Head of caudate nucleus (tissue), 42 donors: ENCODE measurements around the gene HSPA1A.
"Not testable (repeated sequence)": the region's sequence is repeated elsewhere in the genome, so short reads cannot be mapped to it uniquely, and the experiment has no call there.

Source experiments
- DNase-seq, 42 donors: peaks; one replicate each; pipeline versions ENCODE4 v3.0.0 to v3.0.0-alpha.2; 2020 to 2021; ENCODE audit warnings: mixed read lengths in 7 of 42
- intact Hi-C: fragments of 100-400 bp; cut with DNase I; formaldehyde crosslinking; loops from one replicate; pipeline ENCODE4 v1.15.0; 2022

Gene HSPA1A

DNA sequence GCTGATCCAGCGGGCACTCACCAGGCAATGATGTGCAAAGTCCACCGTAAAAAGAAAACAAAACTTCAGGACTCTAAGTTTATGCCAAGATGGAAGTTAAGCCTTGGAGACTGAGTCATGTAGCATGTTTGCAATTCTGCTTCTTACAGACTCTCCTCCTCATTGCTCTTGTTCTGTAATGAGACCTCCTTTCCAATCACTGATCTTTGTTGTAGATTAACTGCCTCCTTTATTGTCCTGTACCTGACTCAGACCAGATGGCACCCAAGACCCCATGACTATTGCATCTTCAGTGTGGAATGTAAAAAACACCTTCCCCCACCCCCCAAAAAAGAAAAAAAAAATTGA lies 36.1 kb downstream of the HSPA1A start:
- no peak for DNase-seq
- intact Hi-C loops, result no loop called here

- intact Hi-C loops, DNase-seq: not testable (repeated sequence)
Observed at GRCh38 chr6:31851980-31852718, 36.8 kb downstream of the HSPA1A start.

GRCh38 chr6:31857774-31858173 lies 42.4 kb downstream of the HSPA1A start:
- DNase-seq, intact Hi-C loops: not testable (repeated sequence)

- no peak for DNase-seq
- intact Hi-C loops, result no loop called here
Observed at GRCh38 chr6:31858707-31859106, 43.4 kb downstream of the HSPA1A start.

DNA sequence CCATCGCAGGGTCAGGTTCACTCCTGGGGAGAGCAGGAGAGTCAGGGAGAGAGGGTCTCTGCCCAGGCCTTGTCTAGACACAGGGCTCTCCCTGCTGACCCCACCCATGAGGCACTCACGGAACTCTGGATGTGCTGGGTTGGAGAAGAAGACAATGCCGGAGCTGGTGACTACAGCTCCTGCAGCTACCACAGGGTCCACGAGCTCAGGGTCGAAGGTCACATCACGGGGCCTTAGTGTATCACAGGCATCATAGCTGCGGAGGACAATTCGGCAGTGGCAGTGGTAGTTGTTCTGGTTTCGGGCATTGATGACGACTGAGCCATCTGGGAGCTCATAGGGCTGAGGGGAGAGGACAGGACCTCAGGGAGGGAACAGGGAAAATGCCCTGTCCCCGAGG lies 44.6 kb downstream of the HSPA1A start:
- no peak for DNase-seq
- intact Hi-C loops, result loop anchor here (5.0 kb wide), 1 partner anchor 37 kb away; the partner anchor contains the start of gene EHMT2

- intact Hi-C loops, result loop anchor here (5.0 kb wide), 1 partner anchor 37 kb away; the partner anchor contains the start of gene EHMT2
- DNase-seq, result no peak
Observed at GRCh38 chr6:31860349-31860748, 45.0 kb downstream of the HSPA1A start.

DNA sequence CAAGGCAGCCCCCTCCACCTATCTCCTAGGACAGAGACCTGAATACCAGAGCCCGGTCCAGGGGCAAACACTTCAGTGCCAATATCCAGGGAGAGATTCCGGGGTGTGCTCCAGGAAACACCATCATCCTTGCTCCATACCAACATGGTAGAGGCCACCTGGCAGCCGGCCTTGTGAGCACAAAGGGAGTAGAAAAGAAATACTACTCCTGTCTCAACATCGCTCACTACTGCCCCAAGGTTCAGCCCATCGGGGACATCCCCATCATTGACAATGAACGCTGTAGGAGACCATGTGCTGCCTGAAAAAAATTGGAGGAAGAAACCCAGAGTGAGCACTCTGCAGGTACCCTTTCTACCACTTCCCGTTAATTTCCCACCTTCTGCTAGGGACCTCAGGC lies 45.8 kb downstream of the HSPA1A start:
- intact Hi-C loops, result loop anchor here (5.0 kb wide), 1 partner anchor 36 kb away; the partner anchor contains the start of gene EHMT2
- no peak for DNase-seq

DNA sequence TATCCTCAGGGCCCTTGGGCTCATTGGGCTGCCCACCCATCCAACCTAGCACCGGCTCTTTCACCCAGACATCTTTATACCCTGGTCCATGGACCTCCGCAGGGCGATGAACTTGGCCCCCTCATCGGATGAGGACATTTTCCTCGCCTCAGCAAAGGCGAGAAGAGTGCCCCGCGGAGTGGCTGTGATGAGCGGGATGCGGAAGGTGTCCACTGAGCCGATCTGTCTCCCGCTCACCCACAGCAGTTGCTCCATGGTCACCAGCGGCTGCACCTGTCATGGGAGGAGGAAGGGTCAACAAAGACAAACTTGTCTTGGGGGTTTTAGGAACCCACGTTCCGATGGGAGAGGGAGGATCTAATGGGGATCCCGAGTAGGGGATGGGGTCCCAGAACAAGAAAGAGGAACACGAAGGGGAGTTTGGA lies 46.6 kb downstream of the HSPA1A start:
- DNase-seq, result peak in 3 of 42 donors; percentile 5 to 43 (median 26)
- intact Hi-C loops, result loop anchor here (5.0 kb wide), 1 partner anchor 35 kb away; the partner anchor contains the start of gene EHMT2

GRCh38 chr6:31862344-31863235 lies 47.2 kb downstream of the HSPA1A start, which contains the start of gene NEU1:
Gene NEU1 (minus strand): TSS chr6:31862821. CDS start chr6:31862776, 45 bp downstream.
- intact Hi-C loops, result loop anchor here (5.0 kb wide), 1 partner anchor 35 kb away; the partner anchor contains the start of gene EHMT2
- DNase-seq, result peak; percentile 100

- not testable (repeated sequence) for DNase-seq
- intact Hi-C loops, result loop anchor here (5.0 kb wide), 1 partner anchor 33 kb away; the partner anchor contains the start of gene EHMT2
Observed at GRCh38 chr6:31864123-31864562, 48.8 kb downstream of the HSPA1A start.

GRCh38 chr6:31864818-31865204 lies 49.5 kb downstream of the HSPA1A start:
- DNase-seq, result no peak
- intact Hi-C loops, result loop anchor here (5.0 kb wide), 1 partner anchor 32 kb away; the partner anchor contains the start of gene EHMT2

DNA sequence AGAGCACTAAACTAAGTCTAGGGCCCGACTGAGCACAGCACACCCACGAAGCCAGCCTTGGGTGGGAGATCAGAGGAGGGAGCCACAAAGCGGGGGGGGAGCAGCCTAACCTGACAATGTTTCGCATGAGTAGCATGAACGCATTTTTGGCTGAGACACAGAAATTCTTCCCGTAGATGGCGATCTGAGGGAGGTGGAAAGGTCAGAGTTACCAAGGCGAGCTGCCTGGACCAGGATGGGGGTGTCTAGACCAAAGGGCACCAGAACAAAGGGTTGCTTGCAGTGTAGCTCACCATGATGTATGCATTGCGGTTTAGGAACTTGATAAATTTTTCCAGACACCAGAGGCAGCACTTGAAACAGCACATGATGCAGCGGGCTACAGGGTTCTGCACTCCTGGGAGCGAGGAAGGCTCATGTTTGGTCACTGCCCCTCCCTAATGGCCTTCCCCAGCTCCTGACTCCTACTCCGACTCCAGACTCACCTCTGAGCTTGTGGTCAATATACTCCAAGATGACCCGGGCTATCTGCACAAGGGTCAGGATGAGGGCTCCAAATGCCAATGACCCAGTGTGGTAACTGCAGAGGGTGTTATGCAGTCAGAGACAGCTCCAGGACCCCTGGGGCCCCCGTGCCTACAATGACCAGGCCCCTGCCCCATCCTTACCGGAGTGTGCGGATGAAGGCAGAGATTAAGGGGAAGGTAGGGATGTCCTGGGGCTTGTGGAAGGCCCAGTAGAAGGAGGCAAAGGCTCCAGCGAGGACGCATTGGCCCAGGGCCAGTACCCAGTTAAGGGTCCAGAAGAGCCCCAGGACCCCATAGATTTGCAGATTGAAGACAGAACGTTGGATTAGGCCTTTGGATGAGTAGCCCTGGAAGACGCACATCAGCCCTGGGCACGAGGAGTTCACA lies 50.1 kb downstream of the HSPA1A start:
- DNase-seq, result no peak
- intact Hi-C loops, result no loop called here
